H9 (cell line): ENCODE measurements around the gene VPS25. TPM values are rescaled to one million over a fixed set of nuclear protein-coding genes. Genes with fewer than 3 reads are reported as not detected.

Source experiments
- DNase-seq: peaks from one replicate; pipeline ENCODE4 v3.0.0-alpha.2; 2017
- H2AFZ ChIP-seq: one replicate; pipeline ENCODE4 v1.6.1; 2013; ENCODE audit warnings: mild to moderate bottlenecking, low read length, control low read depth, moderate library complexity
- H2AK5ac ChIP-seq: 2 replicates; pipeline ENCODE4 v1.6.1; 2013; ENCODE audit warnings: low read length, control low read depth, mixed read lengths; ENCODE audit not compliant: insufficient read length
- H2BK120ac ChIP-seq: one replicate; pipeline ENCODE4 v1.6.1; 2013; ENCODE audit warnings: low read depth, mild to moderate bottlenecking, low read length, control low read depth, inconsistent platforms; ENCODE audit not compliant: poor library complexity, severe bottlenecking
- H2BK12ac ChIP-seq: 2 replicates; pipeline ENCODE4 v1.6.1; 2013; ENCODE audit warnings: low read length, control low read depth, mixed read lengths, low read depth; ENCODE audit not compliant: insufficient read length
- H2BK15ac ChIP-seq: 2 replicates; pipeline ENCODE4 v1.6.1; 2013; ENCODE audit warnings: low read depth, low read length, control low read depth
- H2BK20ac ChIP-seq: one replicate; pipeline ENCODE4 v1.6.1; 2013; ENCODE audit warnings: low read depth, mild to moderate bottlenecking, low read length, control low read depth, inconsistent platforms; ENCODE audit not compliant: poor library complexity, severe bottlenecking
- H2BK5ac ChIP-seq: 2 replicates; pipeline ENCODE4 v1.6.1; 2013; ENCODE audit warnings: low read length, control low read depth, mixed read lengths; ENCODE audit not compliant: insufficient read length
- H3K14ac ChIP-seq: 2 replicates; pipeline ENCODE4 v1.6.1; 2013; ENCODE audit warnings: low read length, control low read depth; ENCODE audit not compliant: insufficient read depth
- H3K18ac ChIP-seq: 2 replicates; pipeline ENCODE4 v1.6.1; 2013; ENCODE audit warnings: low read depth, mild to moderate bottlenecking, mixed read lengths, low read length, control low read depth; ENCODE audit not compliant: insufficient read length
- H3K23ac ChIP-seq: 2 replicates; pipeline ENCODE4 v1.6.1; 2013; ENCODE audit warnings: low read length, control low read depth, mixed read lengths, low read depth; ENCODE audit not compliant: insufficient read length
- H3K23me2 ChIP-seq: 2 replicates; pipeline ENCODE4 v1.6.1; 2013; ENCODE audit warnings: low read depth, mild to moderate bottlenecking, mixed read lengths, low read length, control low read depth; ENCODE audit not compliant: insufficient read length, poor library complexity, severe bottlenecking
- H3K27ac ChIP-seq: 2 replicates; pipeline ENCODE4 v1.5.1; 2013; ENCODE audit warnings: low read length, control low read depth, mixed read lengths, low read depth; ENCODE audit not compliant: insufficient read length
- H3K27me3 ChIP-seq: 2 replicates; pipeline ENCODE4 v1.6.1; 2013; ENCODE audit warnings: low read length, control low read depth, inconsistent platforms; ENCODE audit not compliant: insufficient read depth
- H3K4ac ChIP-seq: 2 replicates; pipeline ENCODE4 v1.6.1; 2013; ENCODE audit warnings: low read depth, mild to moderate bottlenecking, control low read depth, inconsistent platforms, low read length, moderate library complexity
- H3K4me1 ChIP-seq: 2 replicates; pipeline ENCODE4 v1.6.1; 2013; ENCODE audit warnings: low read length, control low read depth, inconsistent platforms; ENCODE audit not compliant: insufficient read depth
- H3K4me2 ChIP-seq: 2 replicates; pipeline ENCODE4 v1.6.1; 2013; ENCODE audit warnings: low read length, control low read depth, mixed read lengths; ENCODE audit not compliant: insufficient read length, insufficient read depth
- H3K56ac ChIP-seq: 2 replicates; pipeline ENCODE4 v1.6.1; 2013; ENCODE audit warnings: low read depth, mild to moderate bottlenecking, mixed read lengths, low read length, control low read depth; ENCODE audit not compliant: insufficient read length
- H3K79me1 ChIP-seq: 2 replicates; pipeline ENCODE4 v1.6.1; 2013; ENCODE audit warnings: low read depth, mild to moderate bottlenecking, moderate library complexity, low read length, control low read depth, inconsistent platforms; ENCODE audit not compliant: insufficient read depth, poor library complexity, severe bottlenecking
- H3K79me2 ChIP-seq: 2 replicates; pipeline ENCODE4 v1.6.1; 2013; ENCODE audit warnings: low read length, control low read depth, inconsistent platforms; ENCODE audit not compliant: insufficient read depth
- H3K9ac ChIP-seq: 2 replicates; pipeline ENCODE4 v1.6.1; 2013; ENCODE audit warnings: low read length, control low read depth, mixed read lengths; ENCODE audit not compliant: insufficient read length; ENCODE audit errors: extremely low read depth
- H3K9me3 ChIP-seq: one replicate; pipeline ENCODE4 v1.6.1; 2013; ENCODE audit warnings: low read depth, low read length, inconsistent platforms; ENCODE audit not compliant: control insufficient read depth
- H3T11ph ChIP-seq: one replicate; pipeline ENCODE4 v1.6.1; 2013; ENCODE audit warnings: mild to moderate bottlenecking, low read length, control low read depth, inconsistent platforms
- H4K20me1 ChIP-seq: one replicate; pipeline ENCODE4 v1.6.1; 2013; ENCODE audit not compliant: control insufficient read depth, insufficient read length, insufficient read depth
- H4K5ac ChIP-seq: 2 replicates; pipeline ENCODE4 v1.6.1; 2013; ENCODE audit warnings: low read depth, mild to moderate bottlenecking, mixed read lengths, low read length, control low read depth; ENCODE audit not compliant: insufficient read length
- H4K8ac ChIP-seq: replicated peaks from 2 replicates; pipeline ENCODE4 v1.6.1; 2013; ENCODE audit warnings: low read length, control low read depth, mixed read lengths, low read depth; ENCODE audit not compliant: insufficient read length
- H4K91ac ChIP-seq: 2 replicates; pipeline ENCODE4 v1.6.1; 2013; ENCODE audit warnings: low read depth, mild to moderate bottlenecking, moderate library complexity, mixed read lengths, low read length, control low read depth; ENCODE audit not compliant: insufficient read length
- H3K27ac Mint-ChIP-seq, 3 experiments: 2 replicates in 2 of 3; 3 replicates in 1 of 3; pipeline ENCODE4 v1.8.0; 2020 to 2021; ENCODE audit warnings: mixed read lengths in 3 of 3, mild to moderate bottlenecking in 1 of 3, moderate library complexity in 1 of 3
- H3K27me3 Mint-ChIP-seq: 2 replicates; pipeline ENCODE4 v1.8.0; 2021; ENCODE audit warnings: low read depth, mild to moderate bottlenecking, moderate library complexity, mixed read lengths
- H3K36me3 Mint-ChIP-seq, 3 experiments: 2 replicates in 2 of 3; 3 replicates in 1 of 3; pipeline ENCODE4 v1.8.0; 2020 to 2021; ENCODE audit warnings: low read depth in 3 of 3, mixed read lengths in 3 of 3; ENCODE audit not compliant: insufficient read depth in 1 of 3
- H3K4me1 Mint-ChIP-seq, 2 experiments: 2 replicates each; pipeline ENCODE4 v1.8.0; 2020; ENCODE audit warnings: mixed read lengths in 2 of 2
- H3K4me3 Mint-ChIP-seq, 2 experiments: 2 replicates in 1 of 2; 3 replicates in 1 of 2; pipeline ENCODE4 v1.8.0; 2020 to 2021; ENCODE audit warnings: mild to moderate bottlenecking in 2 of 2, mixed read lengths in 2 of 2, moderate library complexity in 1 of 2
- H3K9me3 Mint-ChIP-seq, 2 experiments: 2 replicates in 1 of 2; 3 replicates in 1 of 2; pipeline ENCODE4 v1.8.0; 2020; ENCODE audit warnings: mild to moderate bottlenecking in 2 of 2, mixed read lengths in 2 of 2, moderate library complexity in 1 of 2
- WGBS: extraction: QIAGEN DNeasy Blood & Tissue Kit; methylation state at CpG from one replicate; pipeline ENCODE4 v1.1.7; 2013; ENCODE audit warnings: missing lambda C conversion rate, low lambda C conversion rate, mixed read lengths; ENCODE audit not compliant: insufficient read length; ENCODE audit errors: extremely low coverage; 5-methylcytosine and 5-hydroxymethylcytosine counted together
- total RNA-seq: library from RNA; stranded (reverse); gene quantifications from 2 replicates; pipeline ENCODE4 v1.2.1, GENCODE V29; 2021
- TF ChIP-seq, protein P1 (sequence below): fragments of 200-600 bp; sonication (generic); conservative IDR thresholded peaks from 3 replicates; pipeline ENCODE4 v1.8.0; 2021; ENCODE audit warnings: antibody characterized with exemption, mild to moderate bottlenecking

VPS25 gene
- total RNA-seq, 1 experiment from 2014 or later = 113 TPM

- Histone ChIP-seq H3K79me1 (no peaks in the 10 kb centered on the region), H3K4me2 (no peak overlapping the region), H3T11ph (no peak overlapping the region), H3K14ac (no peak overlapping the region), H3K23me2 (no peaks in the 10 kb centered on the region), H2BK15ac (no peak overlapping the region), H3K79me2 (no peaks in the 10 kb centered on the region), H4K5ac (no peak overlapping the region), H3K27me3 (no peaks in the 10 kb centered on the region), H2BK120ac (no peak overlapping the region), H3K4ac (no peak overlapping the region), H4K8ac (no peak overlapping the region), H3K4me1 (no peaks in the 10 kb centered on the region), H3K9me3 (no peaks in the 10 kb centered on the region), H2BK5ac (no peak overlapping the region), H4K20me1 (no peaks in the 10 kb centered on the region), H3K23ac (no peak overlapping the region), H2AFZ (no peak overlapping the region), H3K9ac (no peak overlapping the region), H4K91ac (no peak overlapping the region), H2BK20ac (no peak overlapping the region), H2BK12ac (no peak overlapping the region), H3K18ac (no peak overlapping the region), H3K27ac (no peak overlapping the region), H3K56ac (no peak overlapping the region), H2AK5ac (no peak overlapping the region)
- Mint-ChIP-seq H3K4me1 (no peaks in the 10 kb centered on the region), H3K27ac (no peak overlapping the region), H3K36me3 (peaks cover 3 to 19% (median 14%) of the 10 kb centered on the region in 3 experiments; a peak in 5 of 7 replicates), H3K27me3 (no peaks in the 10 kb centered on the region; the same call in 1 of the 2 replicates), H3K4me3 (no peak overlapping the region), H3K9me3 (no peaks in the 10 kb centered on the region)
- TF ChIP-seq, protein P1, sequence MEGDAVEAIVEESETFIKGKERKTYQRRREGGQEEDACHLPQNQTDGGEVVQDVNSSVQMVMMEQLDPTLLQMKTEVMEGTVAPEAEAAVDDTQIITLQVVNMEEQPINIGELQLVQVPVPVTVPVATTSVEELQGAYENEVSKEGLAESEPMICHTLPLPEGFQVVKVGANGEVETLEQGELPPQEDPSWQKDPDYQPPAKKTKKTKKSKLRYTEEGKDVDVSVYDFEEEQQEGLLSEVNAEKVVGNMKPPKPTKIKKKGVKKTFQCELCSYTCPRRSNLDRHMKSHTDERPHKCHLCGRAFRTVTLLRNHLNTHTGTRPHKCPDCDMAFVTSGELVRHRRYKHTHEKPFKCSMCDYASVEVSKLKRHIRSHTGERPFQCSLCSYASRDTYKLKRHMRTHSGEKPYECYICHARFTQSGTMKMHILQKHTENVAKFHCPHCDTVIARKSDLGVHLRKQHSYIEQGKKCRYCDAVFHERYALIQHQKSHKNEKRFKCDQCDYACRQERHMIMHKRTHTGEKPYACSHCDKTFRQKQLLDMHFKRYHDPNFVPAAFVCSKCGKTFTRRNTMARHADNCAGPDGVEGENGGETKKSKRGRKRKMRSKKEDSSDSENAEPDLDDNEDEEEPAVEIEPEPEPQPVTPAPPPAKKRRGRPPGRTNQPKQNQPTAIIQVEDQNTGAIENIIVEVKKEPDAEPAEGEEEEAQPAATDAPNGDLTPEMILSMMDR = no peak
- no peak for DNase-seq
- no CpG with 5 or more reads among the region's 2 CpGs for WGBS
Observed at GRCh38 chr17:42791948-42792347, 18.7 kb downstream of the VPS25 start.
